NCI-H1694 (cell line): ENCODE results near the gene FABP6.
"Not testable (repeated sequence)": the region's sequence is repeated elsewhere in the genome, so short reads cannot be mapped to it uniquely, and the experiment has no call there.

Experiments used
- DNase-seq: peaks from one replicate; lab custom pipeline; 2025; lab: John Stamatoyannopoulos, UW

FABP6 gene, protein sequence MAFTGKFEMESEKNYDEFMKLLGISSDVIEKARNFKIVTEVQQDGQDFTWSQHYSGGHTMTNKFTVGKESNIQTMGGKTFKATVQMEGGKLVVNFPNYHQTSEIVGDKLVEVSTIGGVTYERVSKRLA

DNA sequence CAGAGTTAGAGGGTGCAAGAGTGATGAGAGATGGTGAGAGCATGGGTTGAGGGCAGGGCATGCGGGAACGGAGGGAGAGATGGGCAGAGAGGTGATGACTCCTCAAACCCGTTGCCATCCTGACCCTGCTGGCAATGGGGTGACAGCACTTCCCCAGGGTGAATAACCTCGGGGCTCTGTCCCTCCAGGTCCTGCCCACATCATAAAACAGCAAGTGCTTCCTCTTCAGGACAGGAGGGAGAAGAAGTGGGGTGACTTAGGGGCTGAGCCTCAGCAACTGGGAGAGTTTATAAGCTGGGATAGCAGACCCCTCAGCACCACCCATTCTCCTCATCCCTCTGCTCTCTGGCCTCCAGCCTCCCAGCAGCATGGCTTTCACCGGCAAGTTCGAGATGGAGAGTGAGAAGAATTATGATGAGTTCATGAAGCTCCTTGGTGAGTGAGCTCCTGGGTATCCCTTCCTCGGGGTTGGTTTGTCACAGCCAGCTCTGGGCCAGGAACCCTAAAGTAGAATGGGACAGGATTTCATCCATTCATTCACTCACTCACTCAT lies at the start of gene FABP6:
Gene FABP6 (plus strand): TSS at position 317 of the 553 bp plus-strand sequence. CDS start 52 bp downstream, at position 369.
- no peak for DNase-seq

DNA sequence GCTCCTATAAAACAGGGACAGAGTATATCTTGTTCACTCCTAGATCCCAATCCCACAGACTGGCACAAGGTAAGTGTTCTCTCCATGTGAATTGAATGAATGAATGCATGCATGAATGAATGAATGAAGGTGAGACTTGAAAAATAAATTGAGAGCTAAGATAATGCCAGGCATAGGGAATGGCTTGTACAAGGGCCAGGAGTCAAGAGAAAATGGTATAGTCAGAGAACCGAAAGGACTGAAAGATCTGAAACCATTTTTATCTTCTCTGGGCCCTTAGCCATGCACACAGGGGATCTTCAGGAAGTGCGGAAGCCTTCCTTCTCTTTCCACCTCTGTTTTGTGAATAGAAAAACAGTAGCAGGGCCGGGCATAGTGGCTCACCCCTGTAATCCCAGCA lies 48.4 kb upstream of the FABP6 start:
- DNase-seq: no peak

DNA sequence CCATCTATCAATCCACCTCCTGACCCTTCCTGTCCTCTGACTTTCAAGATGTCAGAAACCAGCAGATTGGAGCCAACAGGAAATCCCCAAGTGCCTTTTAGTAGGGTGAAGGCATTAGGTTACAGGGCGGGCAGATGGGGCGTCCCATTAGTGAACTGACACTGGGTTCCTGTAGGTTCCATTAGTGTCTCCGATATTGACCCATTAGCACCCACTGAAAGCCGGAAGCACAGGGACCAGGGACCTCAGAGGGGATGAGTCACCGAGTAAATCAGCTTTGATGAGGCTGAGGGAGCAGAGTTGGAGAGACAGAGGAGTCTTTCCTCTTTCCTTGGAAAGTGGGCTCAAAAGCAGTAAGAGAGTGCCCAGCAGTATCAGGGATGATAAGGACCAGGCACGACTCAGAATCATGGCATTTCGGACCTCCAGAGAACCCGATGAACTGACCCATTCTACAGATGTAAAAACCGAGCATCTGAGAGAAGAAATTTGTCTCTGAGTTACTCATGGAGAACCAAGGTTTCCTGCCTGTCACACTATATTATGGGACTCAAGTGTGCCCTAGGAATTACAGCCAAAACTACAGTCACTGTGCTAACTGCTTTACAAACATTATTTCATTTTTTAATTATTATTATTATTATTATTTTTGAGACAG lies 47.2 kb upstream of the FABP6 start:
- DNase-seq: no peak

DNA sequence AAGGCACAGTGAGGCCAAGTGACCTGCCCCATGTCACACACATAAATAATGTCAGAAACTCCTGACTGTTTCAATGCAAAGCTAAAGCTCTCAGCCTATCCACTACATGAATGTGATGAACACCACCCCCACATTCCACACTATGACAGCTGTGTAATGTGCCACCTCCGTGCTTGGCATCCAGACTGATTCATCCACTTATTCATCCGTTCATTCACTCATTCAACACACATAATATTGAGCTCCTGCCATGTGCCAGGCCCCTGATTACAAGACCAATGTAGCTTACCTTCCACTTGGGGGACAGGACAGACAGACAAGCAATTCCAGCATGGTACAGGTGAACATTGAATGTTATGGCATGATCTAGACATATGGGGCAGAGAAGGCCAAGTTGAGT lies 46.2 kb upstream of the FABP6 start:
- no peak for DNase-seq

DNA sequence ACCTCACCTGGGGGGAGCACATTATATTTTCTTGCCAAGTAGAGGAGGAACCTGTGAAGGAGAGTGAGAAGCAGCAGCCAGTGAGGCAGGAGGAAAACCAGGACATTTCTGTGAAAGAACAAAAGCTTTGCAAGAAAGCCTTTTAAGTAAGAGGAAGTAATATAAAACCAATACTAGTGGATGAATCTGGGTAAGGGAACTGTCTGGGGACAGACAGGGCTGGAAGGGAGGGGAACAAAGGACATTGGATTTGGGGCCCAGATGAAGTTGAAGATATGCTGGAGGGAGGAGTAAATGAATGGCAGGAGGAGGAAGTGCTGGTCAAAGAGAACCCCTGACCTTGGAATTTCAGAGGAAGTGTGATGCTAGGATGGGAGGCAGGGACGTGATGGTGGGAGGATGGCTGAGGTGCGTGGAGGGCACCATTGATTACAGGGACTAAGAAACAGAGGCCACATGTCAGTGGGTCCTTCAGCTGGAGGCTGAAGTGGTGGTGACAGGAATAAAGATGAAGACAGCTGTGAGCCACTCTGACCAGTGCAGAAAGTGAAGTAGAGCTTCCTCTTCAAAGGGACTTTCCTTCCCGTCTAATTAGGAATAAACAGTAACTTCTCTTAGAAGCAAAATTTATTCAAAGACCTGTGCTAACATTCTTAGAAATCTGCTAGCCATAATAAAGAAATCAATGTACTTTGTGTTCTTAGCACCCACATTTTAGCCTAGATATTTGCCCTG lies 43.5 kb upstream of the FABP6 start:
- DNase-seq: no peak

DNA sequence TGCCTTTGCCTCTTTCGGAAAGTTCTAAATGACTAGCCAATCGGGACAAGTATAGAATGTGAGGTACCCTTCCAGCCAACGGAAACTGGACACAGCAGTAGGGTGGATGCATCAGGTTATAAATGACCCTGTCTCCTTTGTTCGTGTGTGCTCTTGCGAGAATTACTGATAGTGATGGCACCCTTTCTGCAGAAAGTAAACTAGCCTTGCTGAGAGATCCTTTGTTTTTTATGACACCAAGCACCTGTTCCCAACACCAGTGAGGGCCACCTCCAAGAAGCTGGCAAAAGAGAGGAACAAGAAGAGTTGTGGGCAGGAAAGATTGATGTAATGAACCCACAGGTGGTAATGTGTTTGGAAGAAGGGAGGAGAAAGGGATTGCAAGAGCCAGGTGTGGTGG lies 42.8 kb upstream of the FABP6 start:
- no peak for DNase-seq

DNA sequence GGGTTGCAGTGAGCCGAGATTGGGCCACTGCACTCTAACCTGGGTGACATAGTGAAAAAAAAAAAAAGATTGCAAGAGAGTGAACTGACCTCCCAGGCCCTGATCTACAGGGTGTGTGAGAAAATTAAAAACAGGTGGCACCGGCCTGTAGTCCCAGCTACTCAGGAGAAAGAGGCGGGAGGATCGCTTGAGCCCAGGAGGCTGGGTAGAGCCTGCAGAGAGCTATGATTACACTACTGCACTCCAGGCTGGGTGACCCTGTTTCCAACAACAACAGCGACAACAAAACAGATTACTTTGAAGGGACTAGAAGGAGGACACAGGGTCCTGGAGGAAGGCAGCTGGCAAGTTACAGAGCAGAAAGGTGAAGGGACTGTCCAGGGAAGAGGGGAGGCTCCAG lies 42.2 kb upstream of the FABP6 start:
- no peak for DNase-seq

DNA sequence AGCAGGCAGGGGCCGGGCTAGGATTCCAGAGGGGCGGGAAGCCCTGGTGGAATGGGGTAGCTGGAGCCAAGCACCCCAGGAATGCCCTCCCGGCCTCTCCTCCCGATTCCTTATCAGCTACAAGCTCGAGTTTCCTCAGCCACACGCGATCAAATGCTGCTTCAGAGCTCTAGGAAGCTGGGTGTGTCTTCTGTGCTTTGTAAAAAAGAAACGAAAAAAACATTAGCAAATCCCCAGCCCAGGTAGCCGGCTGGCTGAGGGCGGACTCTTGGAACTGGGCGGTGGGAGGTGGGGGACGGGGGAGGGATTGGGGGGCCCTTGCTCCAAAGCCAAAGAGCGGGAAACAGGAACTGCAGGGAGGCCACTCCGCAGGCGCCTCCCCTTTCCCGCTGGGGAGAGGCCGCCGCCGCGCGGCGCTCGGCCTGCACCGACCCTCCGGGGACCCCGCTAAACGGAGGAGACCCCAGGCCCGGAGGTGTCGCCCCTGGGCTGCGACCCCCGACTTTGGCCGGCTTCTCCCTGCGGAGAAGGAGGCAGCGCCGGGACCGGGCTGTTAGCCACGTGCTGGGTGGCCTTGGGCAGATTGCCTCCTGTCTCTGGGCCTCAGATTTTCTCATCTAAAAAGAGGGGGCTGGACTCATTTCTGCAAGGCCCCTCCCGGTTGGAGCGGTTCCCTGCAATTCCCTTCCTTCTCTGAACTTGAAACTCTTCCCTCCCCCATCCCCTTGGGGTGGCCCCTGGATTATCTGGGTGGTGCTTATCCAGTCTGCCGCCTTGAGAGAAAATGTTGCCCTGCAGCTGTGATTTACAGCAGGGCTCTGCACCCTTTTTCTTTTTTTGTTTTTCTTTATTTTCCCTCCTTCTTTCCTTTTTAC lies 40.9 kb upstream of the FABP6 start:
- no peak for DNase-seq

DNA sequence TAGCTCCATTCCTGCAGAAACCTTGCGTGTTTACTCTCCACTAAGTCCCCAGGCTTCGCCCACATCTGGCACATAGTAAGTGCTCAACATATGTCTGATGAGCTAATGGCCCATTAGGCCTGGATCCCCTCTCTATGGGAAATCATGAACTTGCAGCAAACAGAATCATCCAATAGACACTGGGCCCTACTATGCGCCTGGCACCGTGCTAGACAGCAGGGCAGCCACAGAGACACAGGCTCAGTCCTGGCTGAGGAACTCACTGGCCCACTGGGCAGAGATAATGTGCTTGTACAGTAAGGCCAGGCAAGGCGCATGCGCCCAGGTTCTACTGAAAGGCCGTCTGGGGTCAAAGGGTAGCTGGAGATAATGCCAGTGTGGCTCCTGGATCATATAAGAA lies 36.9 kb upstream of the FABP6 start:
- DNase-seq: no peak

DNA sequence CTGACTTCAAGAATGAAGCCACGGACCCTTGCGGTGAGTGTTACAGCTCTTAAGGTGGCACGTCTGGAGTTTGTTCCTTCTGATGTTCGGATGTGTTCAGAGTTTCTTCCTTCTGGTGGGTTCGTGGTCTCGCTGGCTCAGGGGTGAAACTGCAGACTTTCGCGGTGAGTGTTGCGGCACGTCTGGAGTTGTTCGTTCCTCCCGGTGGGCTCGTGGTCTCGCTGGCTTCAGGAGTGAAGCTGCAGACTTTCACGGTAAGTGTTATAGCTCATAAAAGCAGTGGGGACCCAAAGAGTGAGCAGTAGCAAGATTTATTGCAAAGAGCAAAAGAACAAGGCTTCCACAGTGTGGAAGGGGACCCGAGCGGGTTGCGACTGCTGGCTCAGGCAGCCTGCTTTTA lies 36.2 kb upstream of the FABP6 start:
- DNase-seq: not testable (repeated sequence)

DNA sequence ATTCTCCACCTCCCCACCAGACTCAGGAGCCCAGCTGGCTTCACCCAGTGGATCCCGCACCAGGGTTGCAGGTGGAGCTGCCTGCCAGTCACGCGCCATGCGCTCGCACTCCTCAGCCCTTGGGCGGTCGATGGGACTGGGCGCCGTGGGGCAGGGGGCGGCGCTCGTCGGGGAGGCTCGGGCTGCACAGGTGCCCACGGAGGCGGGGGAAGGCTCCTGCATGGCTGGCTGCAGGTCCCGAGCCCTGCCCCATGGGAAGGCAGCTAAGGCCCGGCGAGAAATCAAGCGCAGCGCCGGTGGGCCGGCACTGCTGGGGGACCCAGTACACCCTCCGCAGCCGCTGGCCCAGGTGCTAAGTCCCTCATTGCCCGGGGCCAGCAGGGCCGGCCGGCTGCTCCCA lies 35.5 kb upstream of the FABP6 start:
- not testable (repeated sequence) for DNase-seq

DNA sequence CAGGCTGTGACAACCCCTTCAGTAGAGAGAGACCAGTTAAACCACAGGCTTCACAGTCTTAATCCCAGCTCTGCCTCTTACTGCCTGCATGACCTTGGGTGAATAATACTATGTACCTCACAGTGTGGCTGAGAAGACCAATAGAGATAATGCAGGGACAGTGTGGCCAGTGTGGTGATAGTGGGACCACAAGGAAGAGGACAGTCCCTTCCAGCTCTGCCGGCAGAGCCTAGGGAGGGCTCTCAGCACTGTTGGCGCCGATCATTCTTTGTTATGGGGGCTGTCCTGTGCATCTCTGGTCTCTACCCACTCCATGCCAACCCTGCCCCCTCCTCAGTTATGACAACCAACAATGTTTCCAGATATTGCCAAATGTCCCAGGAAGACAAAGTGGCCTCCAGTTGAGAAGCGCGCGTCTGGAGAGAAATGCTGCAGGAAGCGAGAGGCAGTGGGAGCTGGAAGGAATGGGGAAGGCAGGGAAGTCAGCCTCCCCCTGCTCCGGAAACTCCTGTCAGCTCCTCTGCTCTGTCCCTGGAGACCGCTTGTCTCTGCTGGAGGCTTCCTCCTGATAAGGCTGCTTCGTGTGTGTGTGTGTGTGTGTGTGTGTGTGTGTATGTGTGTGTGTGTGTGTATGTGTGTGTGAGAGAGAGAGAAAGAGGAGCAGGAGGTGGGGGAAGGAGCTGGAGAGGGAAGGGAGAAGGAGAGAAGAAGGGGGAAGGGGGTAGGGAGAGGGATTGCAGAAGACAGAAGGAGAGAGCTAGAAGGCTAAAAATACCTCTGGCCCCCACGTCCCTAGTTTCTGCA lies 31.8 kb upstream of the FABP6 start:
- no peak for DNase-seq

DNA sequence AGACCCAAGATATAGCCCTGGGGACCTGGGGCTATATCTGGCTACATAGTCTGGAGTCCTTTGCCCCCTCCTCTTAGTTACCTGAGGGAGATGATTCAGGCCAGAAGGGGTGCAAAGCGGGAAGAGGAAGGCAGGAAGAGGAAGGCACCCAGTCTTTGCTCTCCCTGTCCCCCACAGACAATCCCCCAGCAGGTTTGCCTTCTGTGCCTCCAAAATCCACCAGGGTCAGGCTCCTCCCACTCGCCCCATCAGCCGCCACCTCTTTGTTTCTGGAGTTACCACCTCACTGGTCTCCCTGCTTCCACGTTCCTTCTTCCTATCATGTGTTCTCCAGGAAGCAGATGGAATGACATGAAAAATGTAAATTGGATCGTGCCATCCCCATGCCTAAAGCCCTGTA lies 31.2 kb upstream of the FABP6 start:
- no peak for DNase-seq

DNA sequence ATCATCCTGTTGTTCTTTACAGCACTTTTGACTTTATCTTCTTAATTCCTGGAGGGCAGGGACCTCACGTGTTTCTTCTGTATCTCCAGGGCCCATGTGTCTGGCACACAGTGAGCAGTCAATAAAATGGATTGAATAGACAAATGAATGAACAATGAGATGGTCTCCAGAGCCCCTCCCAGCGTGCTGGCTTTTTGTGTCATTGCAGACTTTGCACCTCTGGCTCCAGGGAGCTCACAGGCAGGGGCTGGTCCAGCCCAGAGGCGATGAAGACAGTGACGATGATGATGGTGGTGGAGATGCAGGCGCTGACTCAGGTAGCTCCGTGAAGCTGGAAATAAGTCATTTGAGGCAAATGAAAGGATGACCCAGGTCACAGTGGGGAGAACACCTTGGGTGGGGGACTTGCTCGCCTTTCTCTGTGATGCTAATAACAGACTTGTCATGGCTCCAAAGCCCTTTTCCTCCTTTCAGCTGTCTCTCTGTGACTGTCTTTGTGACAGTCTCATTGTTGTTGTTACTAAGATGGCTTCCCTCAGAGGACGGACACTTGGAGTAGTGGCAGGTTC lies 30.4 kb upstream of the FABP6 start:
- no peak for DNase-seq

DNA sequence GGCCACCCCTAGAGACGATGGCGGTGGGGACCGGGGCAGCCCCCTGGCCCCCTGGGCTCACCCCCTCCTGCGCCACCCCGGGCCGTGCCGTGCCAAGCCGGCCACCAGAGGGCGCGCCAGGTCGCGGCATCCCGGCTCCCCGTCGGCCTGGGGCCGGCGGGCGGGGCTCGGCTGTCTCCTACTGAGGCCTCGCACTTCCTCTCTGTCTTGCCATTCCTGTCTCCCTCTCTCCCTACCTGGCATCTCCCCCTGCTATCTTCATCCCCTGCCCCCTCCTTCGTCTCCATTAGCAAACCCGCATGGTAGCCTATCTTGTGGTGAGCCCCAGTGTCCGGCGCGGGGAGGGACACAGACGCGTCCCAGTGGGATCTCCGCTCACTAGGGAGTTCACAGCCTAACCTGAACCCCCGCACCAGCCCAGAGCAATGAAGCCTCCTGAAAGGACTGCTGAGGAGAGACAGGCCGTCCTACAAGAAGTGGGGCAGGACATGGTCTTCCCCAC lies 29.8 kb upstream of the FABP6 start:
- no peak for DNase-seq

DNA sequence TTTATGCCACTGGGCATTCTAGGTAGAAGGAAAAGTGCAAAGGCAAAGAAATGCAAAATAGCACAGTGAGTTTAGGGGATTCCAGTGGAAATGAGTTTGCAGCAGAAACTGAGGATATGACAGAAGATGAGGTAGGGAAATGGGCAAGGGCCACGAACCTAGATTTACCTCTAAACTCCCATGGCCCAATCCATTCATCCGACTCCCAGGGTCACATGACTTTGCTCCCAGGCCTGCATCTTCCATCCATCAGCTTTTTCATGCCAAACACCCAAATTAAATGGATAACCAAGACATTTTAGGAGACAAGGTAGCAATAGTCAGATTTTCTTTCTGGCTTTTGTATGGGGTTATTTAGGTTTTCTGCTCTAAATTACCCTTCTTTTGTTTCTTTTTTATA lies 22.2 kb upstream of the FABP6 start:
- DNase-seq: no peak

DNA sequence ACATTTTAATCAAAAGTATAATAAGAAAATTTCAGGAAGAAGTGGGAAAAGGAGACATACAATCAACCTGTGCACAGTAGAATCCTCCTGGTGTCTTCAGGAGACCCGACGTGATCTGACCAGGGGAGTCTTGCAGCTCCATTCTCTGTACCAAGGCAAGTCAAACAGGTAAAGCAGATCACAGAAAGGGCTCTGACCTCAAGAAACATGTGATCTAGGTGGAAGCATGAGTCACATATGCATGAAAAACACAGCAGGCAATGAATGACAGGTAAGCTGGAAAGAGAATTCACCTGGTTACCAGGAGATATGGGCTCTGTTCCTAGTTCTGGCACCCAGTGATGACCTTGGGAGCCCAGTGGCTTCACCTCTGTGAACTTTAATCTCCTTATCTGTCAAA lies 19.4 kb upstream of the FABP6 start:
- DNase-seq: no peak

DNA sequence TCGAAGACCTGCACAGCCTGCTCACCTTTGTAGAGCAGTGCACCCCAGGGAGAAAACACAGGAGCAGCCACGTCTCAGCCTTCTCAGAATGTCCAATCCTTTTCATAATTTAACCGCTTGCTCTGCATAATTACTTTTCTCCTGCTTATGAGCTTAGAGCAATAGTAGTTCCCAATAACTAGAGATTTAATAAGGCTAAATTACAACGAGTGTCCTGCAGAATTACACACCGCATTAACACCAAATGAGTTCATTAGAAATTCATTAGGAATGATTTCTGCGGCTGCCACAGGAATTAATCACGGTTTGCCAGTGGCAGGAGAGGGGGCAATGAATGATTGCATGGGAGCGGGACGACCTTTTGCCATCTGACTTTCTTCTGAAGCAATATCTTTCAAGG lies 18.7 kb upstream of the FABP6 start:
- no peak for DNase-seq

DNA sequence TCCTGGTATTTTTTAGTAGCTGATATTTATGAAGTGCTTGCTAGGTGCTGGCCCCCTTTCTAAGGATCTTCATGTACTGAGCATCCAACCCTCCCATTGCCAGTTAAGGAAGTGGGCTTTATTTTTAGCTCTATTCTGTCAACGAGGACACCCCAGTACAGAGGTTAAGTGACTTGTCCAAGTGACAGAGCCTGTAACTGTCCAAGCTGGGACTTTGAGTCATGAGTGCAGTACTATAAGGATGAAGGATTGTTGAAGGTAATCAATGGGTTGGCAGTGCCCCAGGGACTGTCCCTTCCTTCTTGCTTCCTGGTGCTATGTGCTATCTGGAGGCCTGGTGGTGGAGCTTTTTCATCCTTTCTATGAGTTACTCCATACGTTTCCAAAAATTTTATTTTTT lies 18.0 kb upstream of the FABP6 start:
- DNase-seq: no peak

DNA sequence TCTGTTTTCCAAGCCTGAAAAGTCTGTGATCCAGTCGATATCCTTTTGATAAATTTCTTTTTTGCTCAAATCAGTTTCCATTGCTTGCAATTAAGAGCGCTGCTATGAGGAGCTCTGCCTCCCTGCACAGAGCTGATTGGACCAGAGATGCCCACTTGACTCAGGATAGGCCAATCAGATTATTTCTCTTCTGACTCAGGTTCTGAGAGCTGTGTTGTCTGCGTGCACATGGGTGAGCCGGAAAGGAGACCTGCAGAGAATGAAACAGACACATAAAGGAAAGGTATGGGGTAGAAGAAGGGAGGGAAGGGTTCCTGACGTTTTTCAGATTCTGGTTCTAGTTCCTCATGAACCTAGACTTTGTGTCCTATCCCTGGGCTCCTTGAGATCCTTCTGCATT lies 15.8 kb upstream of the FABP6 start:
- no peak for DNase-seq

DNA sequence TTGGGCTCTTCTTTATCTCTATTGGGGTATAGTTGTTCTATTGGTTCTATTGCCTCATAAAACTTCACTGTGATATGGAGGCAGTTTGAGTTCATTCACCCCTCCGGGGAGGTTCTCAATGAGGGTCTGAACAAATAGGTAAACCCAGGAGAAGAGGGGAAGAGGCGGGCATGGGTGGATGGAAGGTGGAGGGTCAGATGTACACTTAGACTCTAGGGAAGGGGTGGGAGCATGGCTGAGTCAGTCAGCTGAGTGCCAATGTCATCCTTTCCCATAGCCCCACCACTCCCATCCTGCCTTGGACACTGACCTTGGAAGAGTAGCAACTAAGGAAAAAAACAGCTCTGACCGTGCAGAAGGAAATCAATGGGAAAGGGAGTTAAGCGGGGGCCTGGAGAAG lies 9.9 kb upstream of the FABP6 start:
- DNase-seq: no peak
